HepG2 (cell line): ENCODE measurements around the gene NT5C3B. TPM values are rescaled to one million over a fixed set of nuclear protein-coding genes. Genes with fewer than 3 reads are reported as not detected.

Source experiments
- ASH2L ChIP-seq: fragments of 300-600, 200-600 bp; sonication (generic); IDR thresholded peaks from 2 replicates; pipeline ENCODE4 v1.7.0; 2017; ENCODE audit warnings: low read depth, mild to moderate bottlenecking, moderate library complexity, mixed read lengths, low read length; ENCODE audit not compliant: insufficient read length
- CENPX ChIP-seq: sonication (generic); formaldehyde crosslinking; IDR thresholded peaks from 2 replicates; pipeline ENCODE4 v1.9.0; 2021; ENCODE audit warnings: mild to moderate bottlenecking, missing genetic modification reagents, moderate library complexity
- HNRNPK ChIP-seq: fragments of 200-400 bp; formaldehyde crosslinking; IDR thresholded peaks from 2 replicates; pipeline ENCODE4 v1.6.1; 2018; ENCODE audit warnings: low read length, low read depth, moderate library complexity, mild to moderate bottlenecking; ENCODE audit not compliant: poor library complexity, severe bottlenecking
- MAF1 ChIP-seq: sonication (generic); formaldehyde crosslinking; IDR thresholded peaks from 2 replicates; pipeline ENCODE4 v1.5.0; 2020; ENCODE audit warnings: missing genetic modification reagents, borderline replicate concordance
- NR3C1 ChIP-seq: sonication (generic); formaldehyde crosslinking; IDR thresholded peaks from 2 replicates; pipeline ENCODE4 v1.4.0; 2020; ENCODE audit warnings: missing genetic modification reagents
- RERE ChIP-seq: IDR thresholded peaks from 2 replicates; pipeline ENCODE4 v1.6.1; 2016; ENCODE audit warnings: low read depth, missing genetic modification reagents, missing compliant biosample characterization
- RFXAP ChIP-seq: sonication (generic); formaldehyde crosslinking; IDR thresholded peaks from 2 replicates; pipeline ENCODE4 v1.4.0; 2020; ENCODE audit warnings: missing genetic modification reagents, borderline replicate concordance
- RORA ChIP-seq: sonication (generic); formaldehyde crosslinking; IDR thresholded peaks from 2 replicates; pipeline ENCODE4 v1.5.0; 2020; ENCODE audit warnings: mild to moderate bottlenecking, missing genetic modification reagents, moderate library complexity
- SCMH1 ChIP-seq: sonication (generic); formaldehyde crosslinking; IDR thresholded peaks from 2 replicates; pipeline ENCODE4 v1.9.0; 2021; ENCODE audit warnings: missing genetic modification reagents, mild to moderate bottlenecking, borderline replicate concordance
- SRY ChIP-seq: sonication (generic); formaldehyde crosslinking; IDR thresholded peaks from 2 replicates; pipeline ENCODE4 v1.8.0; 2022; ENCODE audit warnings: mild to moderate bottlenecking, missing genetic modification reagents
- TEF ChIP-seq: sonication (generic); formaldehyde crosslinking; IDR thresholded peaks from 2 replicates; pipeline ENCODE4 v1.5.0; 2020; ENCODE audit warnings: missing genetic modification reagents
- THAP9 ChIP-seq: sonication (generic); formaldehyde crosslinking; IDR thresholded peaks from 2 replicates; pipeline ENCODE4; 2020; ENCODE audit warnings: missing genetic modification reagents, mild to moderate bottlenecking, borderline replicate concordance
- THYN1 ChIP-seq: sonication (generic); formaldehyde crosslinking; IDR thresholded peaks from 2 replicates; pipeline ENCODE4 v1.8.1; 2023; ENCODE audit warnings: low read depth, mild to moderate bottlenecking, moderate library complexity, missing genetic modification reagents, borderline replicate concordance
- ZBTB49 ChIP-seq: sonication (generic); formaldehyde crosslinking; IDR thresholded peaks from 2 replicates; pipeline ENCODE4 v1.4.0; 2020; ENCODE audit warnings: missing genetic modification reagents, borderline replicate concordance
- ZFP90 ChIP-seq: sonication (generic); formaldehyde crosslinking; IDR thresholded peaks from 2 replicates; pipeline ENCODE4 v1.8.0; 2022; ENCODE audit warnings: missing genetic modification reagents, mild to moderate bottlenecking, inconsistent platforms, borderline replicate concordance
- ZNF629 ChIP-seq: sonication (generic); formaldehyde crosslinking; conservative IDR thresholded peaks from 2 replicates; pipeline ENCODE4 v1.5.0; 2020; ENCODE audit warnings: missing genetic modification reagents
- ZNF782 ChIP-seq: sonication (generic); formaldehyde crosslinking; IDR thresholded peaks from 2 replicates; pipeline ENCODE4 v1.4.0; 2020; ENCODE audit warnings: missing genetic modification reagents, mild to moderate bottlenecking, borderline replicate concordance
- polyA plus RNA-seq, 8 experiments: library from polyadenylated mRNA; depleted of rRNA in 3 of 8; stranded (reverse) in 7 of 8; unstranded in 1 of 8; fragments of >200 nt; fragmentation: Illumina TruSeq in 4 of 8; extraction: Trizol in 4 of 8; gene quantifications; 2 replicates each; pipeline versions ENCODE4 v1.2.1 to v1.2.3, GENCODE V29; 2011 to 2016; ENCODE audit warnings: low read depth in 4 of 8, missing spikeins in 1 of 8, mixed read lengths in 1 of 8; ENCODE audit not compliant: insufficient read depth in 1 of 8
- total RNA-seq, 5 experiments: library from RNA; depleted of rRNA; stranded (reverse); fragments of >200 nt; fragmentation: Illumina TruSeq; extraction: Trizol; gene quantifications; 2 replicates each; pipeline ENCODE4 v1.2.3, GENCODE V29; 2016; ENCODE audit warnings: low read depth in 1 of 5

Gene NT5C3B
- total and polyA plus RNA-seq, 2 of the 13 experiments (the other 11 are each of a cell fraction or from before 2014, with no cell fraction given): 104 to 126 TPM

GRCh38 chr17:41812381-41813151, 23.5 kb downstream of the NT5C3B start, which contains the start of gene FKBP10 (continued):
- TF ChIP-seq RORA (CRISPR knock-in tag) (no peak), ZBTB49 (no peak), CENPX (CRISPR knock-in tag) (no peak), THYN1 (CRISPR knock-in tag) (no peak), THAP9 (peak; percentile 21; the same call in 1 of the 2 replicates), HNRNPK (peak; percentile 76), ZNF629 (CRISPR knock-in tag) (no peak), MAF1 (CRISPR knock-in tag) (no peak), SRY (CRISPR knock-in tag) (no peak), NR3C1 (no peak), RERE (CRISPR knock-in tag) (peak; percentile 48; the same call in 1 of the 2 replicates), SCMH1 (no peak), TEF (CRISPR knock-in tag) (no peak), ZFP90 (CRISPR knock-in tag) (no peak), ZNF782 (CRISPR knock-in tag) (no peak), RFXAP (CRISPR knock-in tag) (no peak), ASH2L (peak; percentile 52)
